ENCODE data around the gene NXPE4. TPM values are rescaled to one million over a fixed set of nuclear protein-coding genes. Genes with fewer than 3 reads are reported as not detected.
"Not testable (repeated sequence)": the region's sequence is repeated elsewhere in the genome, so short reads cannot be mapped to it uniquely, and the experiment has no call there.

The NXPE4 gene
- total RNA-seq, 1 experiment from 2014 or later, result not detected

DNA sequence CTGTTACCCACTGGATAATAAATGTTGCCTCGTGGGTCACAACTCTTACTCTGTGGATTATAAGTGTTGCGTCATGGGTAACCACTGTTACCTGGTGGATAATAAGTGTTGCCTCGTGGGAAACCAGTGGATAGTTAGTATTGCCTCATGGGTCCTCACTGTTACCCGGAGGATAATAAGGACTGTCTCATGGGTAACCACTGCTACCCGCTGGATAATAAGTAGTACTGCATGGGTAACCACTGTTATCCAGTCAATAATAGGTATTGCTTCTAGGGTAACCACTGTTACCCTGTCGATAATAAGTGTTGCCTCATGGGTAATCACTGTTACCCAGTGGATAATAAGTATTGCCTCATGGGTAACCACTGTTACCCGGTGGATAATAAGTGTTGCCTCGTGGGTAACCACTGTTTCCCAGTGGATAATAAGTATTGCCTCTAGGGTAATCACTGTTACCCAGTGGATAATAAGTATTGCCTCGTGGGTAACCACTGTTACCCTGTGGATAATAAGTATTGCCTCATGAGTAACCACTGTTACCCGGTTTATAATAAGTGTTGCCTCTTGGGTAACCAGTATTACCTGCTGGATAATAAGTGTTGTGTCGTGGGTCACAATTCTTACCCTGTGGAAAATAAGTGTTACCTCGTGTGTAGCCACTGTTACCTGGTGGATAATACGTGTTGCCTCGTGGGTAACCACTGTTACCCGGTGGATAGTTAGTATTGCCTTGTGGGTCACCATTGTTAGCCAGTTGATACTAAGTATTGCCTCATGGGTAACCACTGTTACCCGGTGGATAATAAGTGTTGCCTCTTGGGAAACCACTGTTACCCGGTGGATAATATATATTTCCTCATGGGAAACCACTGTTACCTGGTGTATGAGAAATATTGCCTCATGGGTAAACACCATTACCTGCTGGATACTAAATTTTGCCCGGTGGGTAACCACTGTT is 15.7 kb upstream of the NXPE4 start:
- DNase-seq (ENCODE audit: low spot score), result no peak

DNA sequence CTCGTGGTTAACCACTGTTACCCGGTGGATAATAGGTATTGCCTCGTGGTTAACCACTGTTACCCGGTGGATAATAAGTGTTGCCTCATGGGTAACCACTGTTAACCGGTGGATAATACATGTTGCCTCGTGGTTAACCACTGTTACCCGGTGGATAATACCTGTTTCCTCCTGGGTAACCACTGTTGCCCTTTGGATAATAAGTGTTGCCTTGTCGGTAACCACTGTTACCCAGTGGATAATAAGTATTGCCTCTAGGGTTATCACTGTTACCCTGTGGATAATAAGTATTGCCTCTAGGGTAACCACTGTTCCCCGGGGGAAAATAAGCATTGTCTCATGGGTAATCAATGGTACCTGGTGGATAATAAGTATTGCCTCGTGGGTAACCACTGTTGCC is 15.0 kb upstream of the NXPE4 start:
- no peak for DNase-seq (ENCODE audit: low spot score)

DNA sequence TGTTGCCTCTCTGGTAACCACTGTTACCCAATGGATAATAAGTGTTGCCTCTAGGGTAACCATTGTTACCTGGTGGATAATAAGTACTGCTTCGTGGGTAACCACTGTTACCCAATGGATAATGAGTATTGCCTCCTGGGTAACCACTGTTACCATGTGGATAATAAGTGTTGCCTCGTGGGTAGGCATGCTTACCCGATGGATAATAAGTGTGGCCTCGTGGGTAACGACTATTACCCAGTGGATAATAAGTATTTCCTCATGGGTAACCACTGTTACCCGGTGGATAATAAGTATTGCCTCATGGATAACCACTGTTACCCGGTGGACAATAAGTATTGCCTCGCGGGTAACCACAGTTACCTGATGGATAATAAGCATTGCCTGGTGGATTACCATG is 13.8 kb upstream of the NXPE4 start:
- no peak for DNase-seq (ENCODE audit: low spot score)

DNA sequence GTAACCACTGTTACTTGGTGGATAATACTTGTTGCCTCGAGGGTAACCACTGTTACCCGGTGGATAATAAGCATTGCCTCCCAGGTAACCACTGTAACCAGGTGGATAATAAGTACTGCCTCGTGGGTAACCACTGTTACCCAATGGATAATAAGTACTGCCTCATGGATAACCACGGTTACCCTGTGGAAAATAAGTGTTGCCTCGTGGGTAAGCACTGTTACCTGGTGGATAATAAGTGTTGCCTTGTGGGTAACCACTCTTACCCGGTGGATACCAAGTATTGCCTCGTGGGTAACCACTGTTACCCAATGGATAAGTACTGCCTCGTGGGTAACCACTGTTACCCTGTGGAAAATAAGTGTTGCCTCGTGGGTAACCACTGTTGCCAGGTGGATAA is 13.0 kb upstream of the NXPE4 start:
- DNase-seq (ENCODE audit: low spot score), result not testable (repeated sequence)

DNA sequence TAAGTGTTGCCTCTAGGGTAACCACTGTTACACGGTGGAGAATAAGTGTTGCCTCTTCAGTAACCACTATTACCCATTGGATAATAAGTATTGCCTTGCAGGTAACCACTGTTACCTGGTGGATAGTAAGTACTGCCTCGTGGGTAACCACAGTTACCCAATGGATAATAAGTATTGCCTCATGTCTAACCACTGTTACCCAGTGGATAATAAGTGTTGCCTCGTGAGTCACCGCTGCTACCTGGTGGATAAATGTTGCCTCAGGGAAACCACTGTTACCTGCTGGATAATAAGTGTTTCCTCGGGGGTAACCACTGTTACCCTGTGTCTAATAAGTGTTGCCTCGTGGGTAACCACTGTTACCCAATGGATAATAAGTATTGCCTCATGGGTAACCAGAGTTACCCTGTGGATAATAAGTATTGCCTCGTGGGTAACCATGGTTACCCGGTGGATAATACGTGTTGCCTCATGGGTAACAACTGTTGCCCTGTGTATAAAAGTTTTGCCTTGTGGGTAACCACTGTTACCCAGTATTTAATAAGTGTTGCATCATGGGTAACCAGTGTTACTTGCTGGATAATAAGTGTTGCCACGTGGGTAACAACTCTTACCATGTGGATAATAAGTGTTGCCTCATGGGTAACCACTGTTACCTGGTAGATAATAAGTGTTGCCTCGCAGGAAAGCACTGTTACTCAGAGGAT is 12.3 kb upstream of the NXPE4 start:
- no peak for DNase-seq (ENCODE audit: low spot score)

DNA sequence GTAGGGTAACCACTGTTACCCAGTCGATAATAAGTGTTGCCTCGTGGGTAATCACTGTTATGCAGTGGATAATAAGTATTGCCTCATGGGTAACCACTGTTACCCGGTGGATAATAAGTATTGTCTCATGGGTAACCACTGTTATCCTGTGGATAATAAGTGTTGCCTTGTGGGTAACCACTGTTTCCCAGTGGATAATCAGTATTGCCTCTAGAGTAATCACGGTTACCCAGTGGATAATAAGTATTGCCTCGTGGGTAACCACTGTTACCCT is 11.2 kb upstream of the NXPE4 start:
- not testable (repeated sequence) for DNase-seq (ENCODE audit: low spot score)

DNA sequence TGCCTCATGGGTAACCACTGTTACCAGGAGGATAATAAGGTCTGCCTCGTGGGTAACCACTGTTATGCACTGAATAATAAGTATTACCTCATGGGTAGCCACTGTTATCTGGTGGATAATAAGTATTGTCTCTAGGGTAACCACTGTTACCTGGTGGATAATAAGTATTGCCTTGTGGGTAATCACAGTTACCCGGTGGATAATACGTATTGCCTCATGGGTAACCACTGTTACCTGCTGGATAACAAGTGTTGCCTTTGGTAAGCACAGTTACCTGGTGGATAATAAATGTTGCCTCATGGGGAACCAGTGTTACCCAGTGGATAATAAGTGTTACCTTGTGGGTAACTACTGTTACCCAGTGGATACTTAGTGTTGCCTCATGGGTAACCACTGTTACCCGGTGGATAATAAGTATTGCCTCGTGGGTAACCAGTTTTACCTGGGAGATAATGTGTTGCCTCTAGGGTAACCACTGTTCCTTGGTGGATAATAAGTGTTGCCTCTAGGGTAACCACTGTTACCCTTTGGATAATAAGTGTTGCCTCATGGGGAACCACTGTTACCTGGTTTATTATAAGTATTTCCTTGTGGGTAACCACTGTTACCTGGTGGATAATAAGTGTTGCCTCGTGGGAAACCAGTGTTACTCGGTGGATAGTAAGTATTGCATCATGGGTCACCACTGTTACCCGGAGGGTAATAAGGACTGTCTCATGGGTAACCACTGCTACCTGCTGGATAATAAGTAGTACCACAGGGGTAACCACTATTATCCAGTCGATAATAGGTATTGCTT is 10.6 kb upstream of the NXPE4 start:
- DNase-seq (ENCODE audit: low spot score), result no peak

DNA sequence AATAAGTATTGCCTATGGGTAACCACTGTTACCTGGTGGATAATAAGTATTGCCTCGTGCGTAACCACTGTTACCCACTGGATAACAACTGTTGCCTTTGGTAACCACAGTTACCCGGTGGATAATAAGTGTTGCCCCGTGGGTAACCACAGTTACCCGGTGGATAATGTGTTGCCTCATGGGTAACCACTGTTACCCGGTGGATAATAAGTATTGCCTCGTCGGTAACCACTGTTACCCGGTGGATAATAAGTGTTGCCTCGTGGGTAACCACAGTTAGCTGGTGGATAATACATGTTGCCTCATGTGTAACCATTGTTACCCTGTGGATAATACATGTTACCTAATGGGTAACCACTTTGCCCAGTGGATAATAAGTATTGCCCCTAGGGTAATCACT is 9.8 kb upstream of the NXPE4 start:
- no peak for DNase-seq (ENCODE audit: low spot score)

DNA sequence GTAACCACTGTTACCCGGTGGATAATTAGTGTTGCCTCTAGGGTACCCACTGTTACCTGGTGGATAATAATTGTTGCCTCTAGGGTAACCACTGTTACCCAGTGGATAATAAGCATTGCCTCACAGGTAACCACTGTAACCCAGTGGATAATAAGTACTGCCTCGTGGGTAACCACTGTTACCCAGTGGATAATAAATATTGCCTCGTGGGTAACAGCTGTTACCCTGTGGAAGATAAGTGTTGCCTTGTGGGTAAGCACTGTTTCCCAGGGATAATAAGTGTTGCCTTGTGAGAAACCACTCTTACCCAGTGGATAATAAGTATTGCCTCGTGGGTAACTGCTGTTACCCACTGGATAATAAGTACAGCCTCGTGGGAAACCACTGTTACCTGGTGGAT is 9.3 kb upstream of the NXPE4 start:
- DNase-seq (ENCODE audit: low spot score), result no peak

DNA sequence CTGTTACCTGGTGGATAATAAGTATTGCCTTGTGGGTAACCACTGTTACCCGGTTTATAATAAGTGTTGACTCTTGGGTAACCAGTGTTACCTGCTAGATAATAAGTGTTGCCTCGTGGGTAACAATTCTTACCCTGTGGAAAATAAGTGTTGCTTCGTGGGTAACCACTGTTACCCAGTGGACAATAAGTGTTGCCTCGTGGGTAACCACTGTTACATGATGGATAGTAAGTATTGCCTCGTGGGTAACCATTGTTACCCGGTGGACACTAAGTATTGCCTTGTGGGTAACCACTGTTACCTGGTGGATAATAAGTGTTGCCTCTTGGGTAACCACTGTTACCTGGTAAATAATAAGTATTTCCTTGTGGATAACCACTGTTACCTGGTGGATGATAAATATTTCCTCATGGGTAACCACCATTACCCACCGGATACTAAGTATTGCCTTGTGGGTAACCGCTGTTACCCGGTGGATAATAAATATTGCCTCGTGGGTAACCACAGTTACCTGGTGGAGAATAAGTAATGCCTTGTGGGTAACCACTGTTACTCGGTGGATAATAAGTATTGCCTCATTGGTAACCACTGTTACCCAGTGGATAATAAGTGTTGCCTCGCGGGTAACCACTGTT is 8.7 kb upstream of the NXPE4 start:
- DNase-seq (ENCODE audit: low spot score), result no peak

DNA sequence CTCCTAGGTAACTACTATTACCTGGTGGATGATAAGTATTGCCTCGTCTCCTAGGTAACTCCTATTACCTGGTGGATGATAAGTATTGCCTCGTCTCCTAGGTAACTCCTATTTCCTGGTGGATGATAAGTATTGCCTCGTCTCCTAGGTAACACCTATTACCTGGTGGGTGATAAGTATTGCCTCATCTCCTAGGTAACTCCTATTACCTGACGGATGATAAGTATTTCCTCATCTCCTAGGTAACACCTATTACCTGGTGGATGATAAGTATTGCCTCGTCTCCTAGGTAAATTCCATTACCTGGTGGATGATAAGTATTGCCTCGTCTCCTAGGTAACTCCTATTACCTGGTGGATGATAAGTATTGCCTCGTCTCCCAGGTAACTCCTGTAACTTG is 7.6 kb upstream of the NXPE4 start:
- not testable (repeated sequence) for DNase-seq (ENCODE audit: low spot score)

DNA sequence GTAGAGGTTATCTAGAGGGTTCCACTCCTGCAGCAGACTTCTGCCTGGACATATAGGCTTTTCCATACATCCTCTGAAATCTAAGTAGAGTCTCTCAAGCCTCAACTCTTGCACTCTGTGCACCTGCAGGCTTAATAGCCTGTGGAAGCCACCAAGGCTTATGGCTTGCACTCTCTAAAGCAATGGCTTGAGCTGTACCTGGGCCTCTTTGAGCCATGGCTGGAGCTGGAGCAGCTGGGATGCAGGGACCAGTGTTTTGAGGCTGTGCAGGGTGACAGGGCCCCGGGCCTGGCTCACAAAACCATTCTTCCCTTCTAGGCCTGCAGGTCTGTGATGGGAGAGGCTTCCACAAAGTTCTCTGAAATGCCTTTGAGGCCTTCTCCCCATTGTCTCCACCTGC is 2.9 kb upstream of the NXPE4 start:
- DNase-seq (ENCODE audit: low spot score), result no peak

DNA sequence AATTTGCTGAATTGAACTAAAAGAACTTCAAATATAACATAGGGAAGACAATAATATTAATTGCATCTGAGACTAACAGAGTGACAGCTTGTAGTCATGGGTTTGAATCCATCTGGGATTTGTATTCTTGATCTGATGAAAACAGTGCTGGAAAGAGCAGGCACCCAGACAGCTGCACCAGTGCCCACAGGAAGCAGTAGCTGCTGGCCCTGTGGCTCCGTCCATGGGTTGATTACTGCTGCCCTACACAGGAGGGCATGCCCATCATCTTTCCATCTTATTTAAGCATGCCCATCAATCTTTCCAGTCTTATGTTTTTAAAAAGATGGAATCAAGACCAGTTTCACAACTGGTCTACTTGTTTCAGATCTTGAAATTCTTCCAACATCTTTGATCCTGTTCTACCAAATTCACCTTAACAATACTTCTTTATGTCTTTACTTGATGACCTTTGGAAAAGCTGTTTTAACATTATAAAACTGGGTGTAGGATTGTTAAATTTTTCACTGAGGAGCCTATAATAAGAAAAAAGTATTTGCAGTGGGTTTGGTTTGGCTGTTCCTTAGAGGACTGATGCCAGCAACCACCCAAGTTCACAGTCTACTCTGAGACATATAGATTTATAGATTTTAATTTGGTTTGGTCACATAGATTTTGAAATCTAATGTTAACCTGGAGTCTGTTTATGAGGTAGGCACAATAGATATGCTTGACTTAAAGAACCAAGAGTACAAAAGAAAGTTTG is 761 bp upstream of the NXPE4 start:
- no peak for DNase-seq (ENCODE audit: low spot score)

DNA sequence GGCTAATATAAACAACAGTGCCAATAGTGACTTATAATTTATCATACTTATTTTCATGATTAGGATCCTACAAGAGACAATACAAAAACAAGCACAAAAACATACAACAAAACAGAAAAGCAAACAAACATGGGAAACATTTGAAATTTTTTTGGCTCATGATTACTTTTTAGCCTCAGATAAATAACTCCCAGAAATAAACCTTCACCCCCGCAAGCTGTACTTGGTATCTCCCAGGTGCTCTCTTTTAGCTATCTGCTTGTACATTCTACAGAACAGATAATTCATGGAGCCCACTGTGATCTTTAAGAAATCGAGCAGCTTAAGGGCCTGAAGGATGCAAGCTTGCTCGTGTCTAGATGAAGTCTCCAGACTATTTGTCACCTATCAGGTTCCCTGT is 883 bp downstream of the NXPE4 start:
- no peak for DNase-seq (ENCODE audit: low spot score)

DNA sequence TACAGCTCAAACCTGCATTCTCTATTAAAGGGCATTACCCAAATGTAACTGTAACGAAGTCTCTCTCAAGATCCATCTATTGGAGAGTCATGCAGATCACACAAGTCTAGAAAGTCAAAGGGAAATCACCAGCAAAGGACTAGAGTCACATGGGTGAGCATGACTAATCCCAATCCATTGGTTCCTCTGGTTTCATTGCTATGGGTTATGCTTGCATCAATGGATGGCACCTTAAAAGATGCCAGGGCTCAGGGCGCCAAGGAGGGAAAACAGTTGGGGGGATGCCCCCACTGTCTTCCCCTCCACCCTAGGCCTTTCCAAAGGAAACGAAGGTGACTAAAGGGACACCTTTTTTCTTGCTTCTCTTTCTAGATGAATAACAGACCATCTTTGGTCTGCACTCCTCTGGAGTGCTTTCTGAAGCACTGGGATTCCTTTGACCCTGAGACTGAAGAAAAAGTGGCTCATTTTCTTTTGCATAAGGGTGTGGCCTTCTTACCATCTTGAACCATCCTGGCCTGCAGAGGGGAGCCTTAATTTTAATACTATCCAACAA is 8.1 kb downstream of the NXPE4 start:
- DNase-seq (ENCODE audit: low spot score), result no peak

DNA sequence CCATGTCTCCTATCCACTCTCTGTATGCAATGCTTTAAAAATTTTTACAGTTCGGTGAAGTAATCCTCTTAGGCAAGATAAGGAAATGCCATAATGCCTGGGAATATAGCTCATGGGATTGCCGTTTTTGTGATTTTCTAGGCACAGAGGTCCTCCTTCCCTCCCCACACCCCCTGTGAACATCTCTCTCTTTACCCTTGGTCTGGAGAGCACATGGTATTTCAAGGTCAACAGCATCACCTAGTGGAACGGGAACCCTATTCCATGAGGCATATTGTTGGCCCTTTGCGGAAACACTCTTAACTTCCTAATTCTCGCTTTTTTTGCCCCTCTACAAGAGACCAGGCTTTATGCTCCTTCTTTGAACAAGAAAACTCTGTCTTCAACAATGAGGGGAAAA is 8.8 kb downstream of the NXPE4 start:
- DNase-seq (ENCODE audit: low spot score), result peak; percentile 41

DNA sequence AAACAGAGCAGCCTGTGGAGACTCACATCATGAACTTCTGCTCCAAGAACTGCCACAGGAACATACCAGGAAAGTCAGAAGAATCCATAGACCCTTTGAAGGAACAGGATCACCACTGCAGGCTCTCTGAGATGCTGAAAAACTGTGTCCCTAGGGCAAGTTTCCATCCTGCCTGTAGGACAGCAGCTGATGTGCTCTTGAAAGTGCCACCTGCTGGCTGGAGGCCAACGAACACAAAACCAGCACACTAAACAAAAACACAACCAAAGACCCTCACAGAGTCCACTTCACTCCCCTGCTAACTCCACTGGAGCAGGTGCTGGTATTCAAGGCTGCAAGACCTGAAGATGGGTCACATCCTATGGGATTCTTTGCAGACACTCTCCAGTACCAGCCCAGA is 23.9 kb downstream of the NXPE4 start:
- peak; percentile 8 for DNase-seq (ENCODE audit: low spot score)

DNA sequence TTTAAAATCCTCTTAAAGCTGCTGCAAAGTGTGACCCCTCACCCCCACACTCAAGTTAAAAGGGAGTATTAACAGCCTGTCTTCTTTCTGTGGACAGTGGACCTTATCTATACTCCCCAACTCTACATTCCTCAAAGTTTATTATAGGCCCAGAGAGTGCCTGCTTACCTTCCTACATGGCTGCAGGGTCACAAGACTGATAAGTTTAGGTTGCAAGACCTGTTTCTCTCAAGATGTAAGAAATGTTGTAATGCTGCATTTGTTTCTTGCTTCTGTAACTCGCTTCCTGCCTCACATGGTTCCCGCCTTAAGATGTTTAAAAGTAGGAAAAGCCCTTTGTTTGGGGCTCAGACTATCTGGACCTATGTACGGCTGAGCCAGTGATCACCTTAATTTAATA is 25.8 kb downstream of the NXPE4 start:
- no peak for DNase-seq (ENCODE audit: low spot score)

DNA sequence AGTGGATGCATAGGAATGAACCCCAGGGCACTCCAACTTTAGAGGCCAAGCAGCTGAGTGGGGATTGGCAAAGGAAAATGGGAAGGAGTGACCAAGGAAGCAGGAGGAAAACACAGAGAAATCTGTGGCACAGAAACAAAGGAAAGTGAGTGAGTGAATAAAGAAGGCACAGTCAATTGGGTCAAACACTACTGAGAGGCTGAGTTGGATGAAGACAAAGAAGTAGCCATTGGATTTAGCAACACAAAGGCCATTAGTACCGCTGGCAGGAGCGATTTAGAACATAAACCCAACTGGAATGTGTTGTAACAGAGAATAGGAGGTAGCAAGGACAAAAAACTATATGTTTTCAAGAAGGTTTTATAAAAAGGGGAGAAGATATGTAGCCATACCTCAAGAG is 29.3 kb downstream of the NXPE4 start:
- no peak for DNase-seq (ENCODE audit: low spot score)

DNA sequence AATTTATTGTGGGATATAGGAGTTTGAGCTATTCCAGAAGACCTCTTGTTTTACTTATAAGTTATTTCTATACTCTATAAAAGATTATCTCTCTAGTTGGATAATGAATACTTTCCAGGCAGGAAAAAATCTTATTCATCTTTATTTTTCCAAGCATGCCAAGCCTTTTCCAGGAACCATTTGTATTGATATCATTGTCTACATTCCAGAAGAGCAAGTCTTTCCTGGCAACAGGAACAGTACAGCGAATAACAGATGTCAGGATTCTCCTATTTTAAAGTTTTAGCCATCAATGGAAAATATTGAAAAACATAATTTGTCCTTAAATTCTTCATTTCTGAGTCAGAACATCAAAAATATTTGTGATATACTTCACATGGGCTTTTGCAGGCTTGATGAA is 30.8 kb downstream of the NXPE4 start:
- DNase-seq (ENCODE audit: low spot score), result no peak

DNA sequence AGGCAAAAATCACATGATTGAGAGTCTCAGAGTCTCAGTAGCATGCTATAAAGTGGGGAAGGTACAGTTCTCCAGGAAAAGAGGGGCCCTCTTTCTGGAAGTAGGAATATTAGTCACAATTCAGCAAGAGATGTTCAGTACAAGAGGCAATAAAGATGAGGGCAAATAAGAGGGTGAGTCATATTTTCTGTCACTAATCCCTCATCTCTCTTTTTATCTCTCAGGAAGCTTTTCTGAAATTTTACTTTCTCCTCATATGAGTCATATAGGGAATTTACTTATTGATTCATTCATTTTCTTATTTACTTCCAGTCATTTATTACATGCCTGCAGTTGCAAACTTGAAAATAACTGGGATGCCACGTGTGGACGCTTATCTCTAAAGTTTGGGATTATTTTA is 32.5 kb downstream of the NXPE4 start:
- peak; percentile 44 for DNase-seq (ENCODE audit: low spot score)
